Activated CD8-positive, alpha-beta memory T cell treated with anti-CD3 and anti-CD28 coated beads, Interleukin-2, amount 50 U/mL, for 24 hours (primary cell): ENCODE results near the gene KLF1.
"Not testable (repeated sequence)": the region's sequence is repeated elsewhere in the genome, so short reads cannot be mapped to it uniquely, and the experiment has no call there.

Experiments
- DNase-seq: peaks from one replicate; pipeline ENCODE4 v3.0.0-alpha.2; 2020; ENCODE audit errors: extremely low read depth

KLF1 gene

DNA sequence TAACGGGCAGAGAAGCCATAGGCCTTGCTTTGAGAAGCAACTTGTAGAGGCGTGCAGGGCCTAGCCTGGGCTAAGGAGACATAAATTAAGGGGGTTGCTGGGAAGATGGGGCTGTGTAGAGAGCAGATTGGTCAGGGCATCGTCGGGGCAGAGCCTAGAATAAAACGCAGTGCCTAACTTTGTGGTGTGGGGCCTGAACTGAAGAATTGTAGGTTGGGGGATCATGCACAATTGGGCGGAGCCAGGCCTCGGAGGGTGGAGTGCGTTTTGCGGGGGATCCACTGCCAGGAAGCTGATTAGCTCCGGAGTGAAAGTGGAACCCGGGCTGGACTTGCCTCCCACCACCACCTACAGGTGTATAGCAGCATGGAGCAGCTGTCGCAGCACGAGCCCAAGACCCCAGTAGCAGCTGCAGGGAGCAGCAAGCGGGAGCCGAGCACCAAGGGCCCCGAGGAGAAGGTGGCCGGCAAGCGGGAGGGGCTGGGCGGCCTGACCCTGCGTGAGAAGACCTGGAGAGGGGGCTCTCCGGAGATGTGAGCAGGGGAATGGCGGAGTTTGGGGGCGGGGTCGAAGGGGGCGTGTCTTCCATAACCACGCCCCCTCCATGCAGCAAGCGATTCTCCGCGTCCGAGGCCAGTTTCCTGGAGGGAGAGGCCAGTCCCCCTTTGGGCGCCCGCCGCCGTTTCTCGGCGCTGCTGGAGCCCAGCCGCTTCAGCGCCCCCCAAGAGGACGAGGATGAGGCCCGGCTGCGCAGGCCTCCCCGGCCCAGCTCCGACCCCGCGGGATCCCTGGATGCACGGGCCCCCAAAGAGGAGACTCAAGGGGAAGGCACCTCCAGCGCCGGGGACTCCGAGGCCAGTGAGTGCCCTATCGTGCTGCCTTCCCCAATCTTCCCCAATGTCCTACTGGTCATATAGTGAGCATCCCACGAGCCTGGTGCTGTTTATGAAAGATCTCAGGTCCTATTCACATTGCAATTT, 19.6 kb downstream of the KLF1 start:
- DNase-seq, result no peak

- DNase-seq, result no peak
These were observed 20.4 kb downstream of the KLF1 start for GRCh38 chr19:12866416-12867119.

GRCh38 chr19:12865746-12866415, 21.1 kb downstream of the KLF1 start:
- DNase-seq, result no peak

GRCh38 chr19:12864721-12865715, 22.0 kb downstream of the KLF1 start:
- DNase-seq, result no peak

DNA sequence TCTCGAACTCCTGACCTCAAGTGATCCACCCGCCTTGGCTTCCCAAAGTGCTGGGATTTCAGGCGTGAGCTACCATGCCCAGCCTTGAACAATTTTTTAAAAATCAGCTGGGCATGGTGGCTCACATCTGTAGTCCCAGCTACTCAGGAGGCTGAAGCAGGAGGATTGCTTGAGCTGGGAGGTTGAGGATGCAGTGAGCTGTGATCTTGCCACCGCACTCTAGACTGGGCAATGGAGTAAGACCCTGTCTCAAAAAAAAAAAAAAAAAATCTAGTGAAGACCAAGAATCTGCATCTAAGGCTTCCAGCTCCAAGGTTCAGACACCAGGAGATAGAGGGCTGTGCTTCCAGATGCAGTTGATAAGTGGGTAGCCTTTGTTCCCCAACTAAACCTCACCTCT, 22.9 kb downstream of the KLF1 start:
- no peak for DNase-seq

GRCh38 chr19:12859546-12859945, 27.5 kb downstream of the KLF1 start:
- no peak for DNase-seq

DNA sequence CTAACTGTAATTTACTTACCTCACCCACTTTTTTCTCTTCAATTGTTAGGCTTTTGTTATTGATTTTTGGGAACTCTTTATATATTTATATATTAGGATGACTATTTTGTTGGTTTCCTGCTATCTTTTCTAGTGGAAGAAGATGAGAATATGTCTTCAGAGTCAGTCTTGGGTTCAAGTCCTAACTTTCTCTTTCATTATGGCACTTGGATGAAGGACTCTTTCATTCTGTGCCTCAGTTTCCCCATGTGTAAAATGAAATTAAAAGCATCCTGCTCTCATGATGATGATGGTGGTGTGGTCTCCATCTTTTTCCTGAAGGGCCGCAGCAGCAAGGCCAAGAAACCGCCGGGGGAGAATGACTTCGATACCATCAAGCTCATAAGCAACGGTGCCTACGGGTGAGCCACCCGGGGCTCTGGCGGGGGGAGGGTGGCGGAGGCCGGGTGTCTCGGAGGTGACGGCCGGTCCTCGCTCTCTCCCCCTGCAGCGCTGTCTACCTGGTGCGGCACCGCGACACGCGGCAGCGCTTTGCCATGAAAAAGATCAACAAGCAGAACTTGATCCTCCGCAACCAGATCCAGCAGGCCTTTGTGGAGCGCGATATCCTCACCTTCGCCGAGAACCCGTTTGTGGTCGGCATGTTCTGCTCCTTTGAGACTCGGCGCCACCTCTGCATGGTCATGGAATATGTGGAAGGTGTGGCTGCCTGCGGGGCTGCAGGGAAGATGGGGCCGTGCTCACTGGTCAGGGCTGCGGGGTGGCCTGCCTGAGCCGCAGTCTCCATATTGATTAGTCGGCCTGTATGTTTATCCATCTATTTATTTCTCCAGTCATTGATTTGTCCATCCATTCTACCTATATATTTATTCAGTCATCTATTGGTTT, 28.7 kb downstream of the KLF1 start:
- DNase-seq, result no peak

GRCh38 chr19:12856653-12857052, 30.3 kb downstream of the KLF1 start:
- no peak for DNase-seq

GRCh38 chr19:12847159-12848139, 39.6 kb downstream of the KLF1 start:
- DNase-seq, result peak; percentile 65

- DNase-seq, result not testable (repeated sequence)
These were observed 40.4 kb downstream of the KLF1 start for GRCh38 chr19:12846613-12847012.

DNA sequence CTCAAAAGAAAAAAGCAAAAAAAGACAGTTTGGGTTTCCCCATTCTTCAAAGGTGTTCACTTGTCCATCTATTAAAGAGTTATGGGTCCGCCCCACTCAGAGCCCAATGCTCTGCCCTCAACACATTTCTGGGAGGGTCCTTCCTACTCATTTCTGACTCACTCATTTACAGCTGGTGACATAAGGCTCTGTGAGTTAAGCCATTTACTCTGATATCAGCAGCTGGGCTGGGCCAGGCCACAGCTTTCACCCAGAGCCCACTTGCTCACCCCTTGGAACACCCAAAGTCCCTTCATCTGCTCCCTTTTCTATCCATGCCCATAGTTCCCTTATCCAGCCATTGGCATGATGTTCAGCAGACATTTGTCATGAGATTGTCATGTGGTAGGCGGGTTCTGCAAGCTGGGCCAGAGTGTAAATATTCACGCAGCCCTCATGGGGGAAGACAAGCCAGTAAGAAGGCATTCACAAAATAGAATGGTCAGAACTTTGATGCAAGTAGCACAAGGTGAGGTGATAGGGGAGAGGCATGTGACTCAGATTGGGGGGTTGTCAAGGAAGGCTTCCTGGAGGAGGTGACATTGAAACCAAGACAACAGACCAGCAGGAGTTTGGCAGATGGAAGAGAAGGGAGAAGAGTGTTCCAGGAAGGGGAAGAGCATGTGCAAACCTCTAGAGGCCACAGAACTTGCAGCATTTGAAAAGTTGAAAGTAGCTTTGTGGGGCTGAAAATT, 42.8 kb downstream of the KLF1 start:
- DNase-seq, result no peak

DNA sequence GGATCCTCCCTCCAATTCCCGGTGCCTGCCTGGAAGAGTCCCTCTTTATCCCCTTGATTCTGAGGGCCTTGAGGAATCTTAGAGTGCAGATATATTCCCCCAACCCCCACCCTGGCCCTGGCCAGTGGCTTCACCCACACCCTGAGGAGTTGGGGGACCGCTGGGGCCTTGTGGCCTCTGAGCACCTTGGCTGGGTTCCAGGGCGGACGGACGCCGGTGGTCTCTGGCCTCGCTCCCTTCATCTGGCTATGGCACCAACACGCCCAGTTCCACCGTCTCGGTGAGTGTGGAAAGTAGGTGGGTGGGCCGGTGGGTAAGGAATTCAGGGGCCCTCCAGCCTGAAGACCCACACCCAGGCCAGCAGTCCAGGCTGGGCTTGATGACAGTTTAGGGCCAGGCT, 43.7 kb downstream of the KLF1 start:
- DNase-seq, result no peak

- no peak for DNase-seq
These were observed 44.5 kb downstream of the KLF1 start for GRCh38 chr19:12842511-12842910.

- no peak for DNase-seq
These were observed 45.9 kb downstream of the KLF1 start for GRCh38 chr19:12841094-12841493.

GRCh38 chr19:12840091-12841079, 46.6 kb downstream of the KLF1 start:
- DNase-seq, result no peak

DNA sequence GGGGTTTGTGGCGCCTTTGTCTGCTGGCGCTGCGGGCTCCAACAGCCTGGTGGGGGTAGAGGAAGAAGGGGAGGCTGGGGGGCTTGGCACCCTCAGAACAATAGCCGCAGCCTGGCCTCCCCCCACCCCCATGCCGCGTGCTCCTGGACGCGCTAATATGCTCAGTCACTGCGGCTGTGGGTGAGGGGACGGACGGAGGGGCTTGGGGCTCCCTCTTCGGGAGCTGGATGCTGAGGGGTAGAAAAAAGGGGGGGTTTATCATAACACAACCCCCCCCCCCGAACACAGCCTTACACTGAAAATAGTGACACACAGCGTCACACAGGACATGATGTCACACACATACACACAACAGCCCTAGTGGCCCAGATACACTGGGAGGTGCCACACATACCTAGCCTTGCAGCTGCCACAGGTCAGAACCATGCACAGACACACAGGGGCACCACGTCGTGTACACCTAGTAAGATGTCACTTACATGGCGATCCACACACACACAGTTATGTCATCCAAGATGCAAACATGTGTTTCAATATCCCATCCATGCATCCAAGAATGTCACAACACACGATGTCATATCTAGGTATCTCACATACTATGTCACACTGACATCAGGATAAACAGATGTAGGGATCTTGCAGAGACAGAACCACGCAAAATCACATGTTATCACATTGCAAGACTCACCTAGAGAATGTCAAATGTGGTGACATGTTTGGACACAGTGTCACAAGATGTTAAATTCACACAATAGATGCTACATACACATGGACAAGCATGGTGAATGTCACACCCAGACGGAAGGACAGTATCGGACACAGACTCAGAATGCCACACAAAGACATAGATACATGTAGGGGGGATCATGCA, 47.9 kb downstream of the KLF1 start:
- no peak for DNase-seq
